IMR-90 (cell line): ENCODE data around the gene ZDHHC16. TPM values are rescaled to one million over a fixed set of nuclear protein-coding genes. Genes with fewer than 3 reads are reported as not detected.

ENCODE experiments used
- ATAC-seq: fragments of 200-7000 bp; cut with Tn5 transposase; 2 replicates; pipeline ENCODE4 v1.9.1; 2020; ENCODE audit warnings: low read depth, mild to moderate bottlenecking, moderate library complexity
- BruUV-seq: library from RNA; stranded (reverse); fragments of 400-500 nt; replicated peaks from 2 replicates; lab custom pipeline; 2021; lab: Mats Ljungman, UMichigan
- CTCF ChIA-PET: fragments of 300-600 bp; formaldehyde crosslinking; extraction: SDS; loops from one replicate; lab custom pipeline; 2021; ENCODE audit warnings: antibody characterized with exemption; lab: Yijun Ruan, JAX
- POLR2A ChIA-PET: fragments of 300-600 bp; sonication (Branson Sonifier 250); formaldehyde crosslinking; loops from one replicate; lab custom pipeline; 2022; ENCODE audit warnings: antibody characterized with exemption; ENCODE audit not compliant: unreplicated experiment; lab: Charles Lee
- DNase-seq: peaks from one replicate; pipeline ENCODE4 v3.0.0; 2013
- H2AFZ ChIP-seq: replicated peaks from 2 replicates; pipeline ENCODE3; 2013; ENCODE audit warnings: low read length, mild to moderate bottlenecking; ENCODE audit not compliant: poor library complexity
- H2AK5ac ChIP-seq: 2 replicates; pipeline ENCODE4 v1.6.1; 2013; ENCODE audit warnings: low read depth, low read length, inconsistent platforms
- H2AK9ac ChIP-seq: replicated peaks from 2 replicates; pipeline ENCODE3; 2013; ENCODE audit warnings: mild to moderate bottlenecking, low read depth, low read length, moderate library complexity; ENCODE audit not compliant: poor library complexity
- H2BK120ac ChIP-seq: 2 replicates; pipeline ENCODE4 v1.6.1; 2013; ENCODE audit warnings: low read depth, low read length, inconsistent platforms
- H2BK15ac ChIP-seq: 3 replicates; pipeline ENCODE4 v1.6.1; 2013; ENCODE audit warnings: low read depth, low read length, inconsistent platforms
- H2BK20ac ChIP-seq: 2 replicates; pipeline ENCODE4 v1.6.1; 2013; ENCODE audit warnings: low read depth, mild to moderate bottlenecking, inconsistent platforms, low read length, moderate library complexity
- H2BK5ac ChIP-seq: 2 replicates; pipeline ENCODE4 v1.6.1; 2013; ENCODE audit warnings: mild to moderate bottlenecking, low read depth, low read length, inconsistent platforms; ENCODE audit not compliant: poor library complexity, severe bottlenecking
- H3K14ac ChIP-seq: replicated peaks from 2 replicates; pipeline ENCODE4 v1.6.1; 2013; ENCODE audit warnings: low read depth, low read length, inconsistent platforms
- H3K18ac ChIP-seq: 2 replicates; pipeline ENCODE4 v1.6.1; 2013; ENCODE audit warnings: low read depth, low read length, control low read depth
- H3K23ac ChIP-seq: 2 replicates; pipeline ENCODE4 v1.6.1; 2013; ENCODE audit warnings: low read depth, low read length, inconsistent platforms
- H3K27ac ChIP-seq: 2 replicates; pipeline ENCODE4 v1.5.1; 2013; ENCODE audit warnings: mild to moderate bottlenecking, control low read depth, low read length; ENCODE audit not compliant: insufficient read depth
- H3K27me3 ChIP-seq: 2 replicates; pipeline ENCODE4 v1.6.1; 2013; ENCODE audit warnings: low read length; ENCODE audit not compliant: control insufficient read depth, insufficient read depth
- H3K36me3 ChIP-seq: 2 replicates; pipeline ENCODE4 v1.6.1; 2013; ENCODE audit warnings: low read length, mixed read lengths; ENCODE audit not compliant: control insufficient read depth, insufficient read depth
- H3K4ac ChIP-seq: 2 replicates; pipeline ENCODE4 v1.6.1; 2013; ENCODE audit warnings: low read depth, low read length, inconsistent platforms
- H3K4me1 ChIP-seq: 2 replicates; pipeline ENCODE4 v1.6.1; 2013; ENCODE audit warnings: low read length, mixed read lengths; ENCODE audit not compliant: control insufficient read depth, insufficient read depth
- H3K4me2 ChIP-seq: 2 replicates; pipeline ENCODE4 v1.6.1; 2013; ENCODE audit warnings: low read depth, mild to moderate bottlenecking, control low read depth, low read length, moderate library complexity
- H3K4me3 ChIP-seq: 2 replicates; pipeline ENCODE4 v1.5.1; 2013; ENCODE audit warnings: low read depth, mild to moderate bottlenecking, control low read depth, low read length, moderate library complexity; ENCODE audit not compliant: insufficient read depth
- H3K56ac ChIP-seq: 2 replicates; pipeline ENCODE4 v1.6.1; 2013; ENCODE audit warnings: low read length, inconsistent platforms; ENCODE audit not compliant: insufficient read depth; ENCODE audit errors: extremely low read depth
- H3K79me1 ChIP-seq, 2 experiments: 2 replicates each; pipeline ENCODE4 v1.6.1; 2013; ENCODE audit warnings: low read length in 2 of 2, inconsistent platforms in 1 of 2, low read depth in 1 of 2
- H3K9ac ChIP-seq: 2 replicates; pipeline ENCODE4 v1.6.1; 2013; ENCODE audit warnings: low read depth, low read length, control low read depth
- H3K9me1 ChIP-seq: 2 replicates; pipeline ENCODE4 v1.6.1; 2013; ENCODE audit warnings: low read length, inconsistent platforms; ENCODE audit not compliant: insufficient read depth
- H3K9me3 ChIP-seq: 2 replicates; pipeline ENCODE4 v1.6.1; 2013; ENCODE audit warnings: low read length; ENCODE audit not compliant: control insufficient read depth, insufficient read depth
- H4K20me1 ChIP-seq: 2 replicates; pipeline ENCODE4 v1.6.1; 2013; ENCODE audit warnings: low read length, inconsistent platforms; ENCODE audit not compliant: insufficient read depth
- H4K5ac ChIP-seq: 2 replicates; pipeline ENCODE4 v1.6.1; 2013; ENCODE audit warnings: mild to moderate bottlenecking, low read depth, low read length, control low read depth
- H4K8ac ChIP-seq, 2 experiments: 2 replicates each; pipeline ENCODE4 v1.6.1; 2013; ENCODE audit warnings: low read depth in 2 of 2, low read length in 2 of 2, control low read depth in 1 of 2, inconsistent platforms in 1 of 2
- H4K91ac ChIP-seq: 2 replicates; pipeline ENCODE4 v1.6.1; 2013; ENCODE audit warnings: low read depth, low read length, inconsistent platforms; ENCODE audit not compliant: insufficient read depth
- CEBPB ChIP-seq: IDR thresholded peaks from 2 replicates; pipeline ENCODE4 v1.6.1; 2012; ENCODE audit warnings: low read depth, low read length, improper control_type of control experiment
- MAFK ChIP-seq: IDR thresholded peaks from 2 replicates; pipeline ENCODE4 v1.6.1; 2012; ENCODE audit warnings: low read depth, low read length, improper control_type of control experiment
- MAZ ChIP-seq: IDR thresholded peaks from 2 replicates; pipeline ENCODE4 v1.6.1; 2012; ENCODE audit warnings: low read depth, mild to moderate bottlenecking, low read length, improper control_type of control experiment, moderate library complexity, borderline replicate concordance
- RAD21 ChIP-seq: IDR thresholded peaks from 2 replicates; pipeline ENCODE4 v1.6.1; 2012; ENCODE audit warnings: low read length, improper control_type of control experiment
- USF2 ChIP-seq: fragments of 150-350 bp; IDR thresholded peaks from 2 replicates; pipeline ENCODE4 v1.6.1; 2017; ENCODE audit warnings: mild to moderate bottlenecking, antibody characterized with exemption, low read length, low read depth
- WGBS, 2 experiments: methylation state at CpG; one replicate each; pipeline versions ENCODE4 v1.1.5 to v1.1.7; 2013; ENCODE audit warnings: missing lambda C conversion rate in 2 of 2; ENCODE audit not compliant: insufficient read length in 1 of 2; ENCODE audit errors: extremely low coverage in 2 of 2; 5-methylcytosine and 5-hydroxymethylcytosine counted together
- dilution Hi-C: fragments of 300-500 bp; cut with HindIII; formaldehyde crosslinking; loops from one replicate; pipeline ENCODE4 v1.14.3; 2018; ENCODE audit warnings: low sequenced_read_pairs; ENCODE audit not compliant: unreplicated experiment
- in situ Hi-C: fragments of 300-500 bp; cut with MboI; formaldehyde crosslinking; loops from 3 replicates; pipeline ENCODE4 v1.14.3; 2019; ENCODE audit warnings: low sequenced_read_pairs, inconsistent platforms, mixed read lengths
- intact Hi-C: fragments of 100-400 bp; cut with micrococcal nuclease; formaldehyde crosslinking; loops from 2 replicates; pipeline ENCODE4 v1.10.0; 2022
- polyA plus RNA-seq, 3 experiments: library from polyadenylated mRNA; depleted of rRNA; stranded (reverse); fragments of >200 nt; gene quantifications; 2 replicates each; pipeline ENCODE4 v1.2.3, GENCODE V29; 2012; ENCODE audit warnings: low replicate concordance in 1 of 3
- total RNA-seq: library from RNA; depleted of rRNA; stranded (reverse); fragments of >200 nt; gene quantifications from 2 replicates; pipeline ENCODE4 v1.2.3, GENCODE V29; 2012
- TF ChIP-seq, protein P1 (sequence below): conservative IDR thresholded peaks from 2 replicates; pipeline ENCODE4 v1.5.1; 2012; ENCODE audit warnings: mild to moderate bottlenecking, low read depth, low read length, improper control_type of control experiment

The ZDHHC16 gene
- total and polyA plus RNA-seq, 2 of the 4 experiments (the other 2 are of a cell fraction), result 54.7 to 64.0 TPM

- no peak overlapping the region for H2BK5ac ChIP-seq
- no peak overlapping the region for H2AFZ ChIP-seq
- whole genome bisulfite sequencing, 2 experiments, result no CpG with 5 or more reads among the region's 2 CpGs
- BruUV-seq, result no TSS peak
- dilution Hi-C loops (no loop called here), in situ Hi-C loops (no loop called here), intact Hi-C loops (no loop called here)
- peaks cover 43% of the 10 kb centered on the region for H3K36me3 ChIP-seq
- no peak overlapping the region for H4K5ac ChIP-seq
- no peak overlapping the region for H3K4me3 ChIP-seq
- no peak overlapping the region for H4K91ac ChIP-seq
- no peak for TF ChIP-seq MAZ
- no peak for TF ChIP-seq RAD21
- no peak for TF ChIP-seq MAFK
- no peak for TF ChIP-seq CEBPB
- TF ChIP-seq, protein P1, sequence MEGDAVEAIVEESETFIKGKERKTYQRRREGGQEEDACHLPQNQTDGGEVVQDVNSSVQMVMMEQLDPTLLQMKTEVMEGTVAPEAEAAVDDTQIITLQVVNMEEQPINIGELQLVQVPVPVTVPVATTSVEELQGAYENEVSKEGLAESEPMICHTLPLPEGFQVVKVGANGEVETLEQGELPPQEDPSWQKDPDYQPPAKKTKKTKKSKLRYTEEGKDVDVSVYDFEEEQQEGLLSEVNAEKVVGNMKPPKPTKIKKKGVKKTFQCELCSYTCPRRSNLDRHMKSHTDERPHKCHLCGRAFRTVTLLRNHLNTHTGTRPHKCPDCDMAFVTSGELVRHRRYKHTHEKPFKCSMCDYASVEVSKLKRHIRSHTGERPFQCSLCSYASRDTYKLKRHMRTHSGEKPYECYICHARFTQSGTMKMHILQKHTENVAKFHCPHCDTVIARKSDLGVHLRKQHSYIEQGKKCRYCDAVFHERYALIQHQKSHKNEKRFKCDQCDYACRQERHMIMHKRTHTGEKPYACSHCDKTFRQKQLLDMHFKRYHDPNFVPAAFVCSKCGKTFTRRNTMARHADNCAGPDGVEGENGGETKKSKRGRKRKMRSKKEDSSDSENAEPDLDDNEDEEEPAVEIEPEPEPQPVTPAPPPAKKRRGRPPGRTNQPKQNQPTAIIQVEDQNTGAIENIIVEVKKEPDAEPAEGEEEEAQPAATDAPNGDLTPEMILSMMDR, result no peak
- no peak for TF ChIP-seq USF2
- H3K14ac ChIP-seq, result no peak overlapping the region
- no peak overlapping the region for H3K23ac ChIP-seq
- H3K56ac ChIP-seq, result no peak overlapping the region
- H3K4ac ChIP-seq, result no peak overlapping the region
- peaks cover 50% of the 10 kb centered on the region for H4K20me1 ChIP-seq
- peaks cover 23% of the 10 kb centered on the region for H3K9me1 ChIP-seq
- no peak overlapping the region for H2BK20ac ChIP-seq
- H2BK15ac ChIP-seq, result no peak overlapping the region
- H3K4me2 ChIP-seq, result no peak overlapping the region
- no peaks in the 10 kb centered on the region for H3K27me3 ChIP-seq
- no peak for DNase-seq
- ChIA-PET POLR2A (no interaction called here), CTCF (no interaction called here)
- H3K79me1 ChIP-seq, result peaks cover 55 to 88% of the 10 kb centered on the region in 2 experiments
- H3K9ac ChIP-seq, result no peak overlapping the region
- H3K27ac ChIP-seq, result no peak overlapping the region
- H3K9me3 ChIP-seq, result no peaks in the 10 kb centered on the region
- H2AK5ac ChIP-seq, result no peak overlapping the region
- H4K8ac ChIP-seq, result no peak overlapping the region
- H3K4me1 ChIP-seq, result peaks cover 5% of the 10 kb centered on the region; the same call in 1 of the 2 replicates
- no peak overlapping the region for H3K18ac ChIP-seq
- H2BK120ac ChIP-seq, result no peak overlapping the region
- H2AK9ac ChIP-seq, result no peak overlapping the region
- no peak for ATAC-seq
Measured at GRCh38 chr10:97450828-97451227, 4.9 kb downstream of the ZDHHC16 start.
